NCI-H2107 (cell line): ENCODE measurements around the gene BAIAP3.
A peak's percentile ranks its signal among the peaks of the same experiment; 100 is the strongest.

Experiments used
- DNase-seq: peaks from one replicate; lab custom pipeline; 2025; lab: John Stamatoyannopoulos, UW

BAIAP3 gene

DNA sequence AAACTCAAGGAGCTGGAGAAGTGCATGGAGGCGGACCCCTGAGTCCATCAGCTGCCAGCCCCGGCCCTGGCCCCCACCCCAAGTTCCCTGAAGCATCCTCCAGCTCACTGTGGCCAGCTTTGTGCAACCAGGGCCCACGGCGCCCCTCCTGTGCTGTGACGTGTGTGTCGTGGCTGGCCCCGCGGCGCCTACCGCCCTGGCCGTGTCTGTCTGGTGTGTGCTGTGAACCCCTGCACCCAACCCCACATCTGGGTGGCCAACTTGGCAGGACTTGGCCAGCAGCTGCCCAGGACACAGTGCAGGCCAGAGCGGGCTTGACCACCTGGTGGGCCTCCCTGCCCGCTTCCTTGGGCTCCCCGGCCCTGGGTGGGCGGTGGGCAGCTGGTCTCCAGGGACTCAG lies 15.0 kb downstream of the BAIAP3 start:
- no peak for DNase-seq

DNA sequence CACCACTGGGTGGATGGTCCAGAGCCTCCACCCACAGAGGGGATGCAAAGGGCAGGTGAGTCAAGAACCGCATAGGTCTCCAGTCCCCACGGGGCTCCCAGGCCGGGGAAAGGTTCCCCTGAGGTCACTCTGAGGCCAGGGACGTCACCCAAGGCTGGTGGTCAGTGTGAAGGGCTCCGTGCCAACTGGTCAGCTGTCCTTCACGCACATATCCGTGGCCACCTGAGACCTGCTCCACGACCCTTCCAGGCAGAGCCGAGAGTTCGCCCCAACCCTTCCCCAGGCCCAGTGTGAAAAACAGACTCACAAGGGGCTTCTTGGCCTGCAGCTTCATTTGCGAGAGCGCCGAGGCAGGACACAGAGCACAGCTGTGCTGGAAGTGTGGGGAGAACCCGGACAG lies 15.5 kb downstream of the BAIAP3 start:
- no peak for DNase-seq

DNA sequence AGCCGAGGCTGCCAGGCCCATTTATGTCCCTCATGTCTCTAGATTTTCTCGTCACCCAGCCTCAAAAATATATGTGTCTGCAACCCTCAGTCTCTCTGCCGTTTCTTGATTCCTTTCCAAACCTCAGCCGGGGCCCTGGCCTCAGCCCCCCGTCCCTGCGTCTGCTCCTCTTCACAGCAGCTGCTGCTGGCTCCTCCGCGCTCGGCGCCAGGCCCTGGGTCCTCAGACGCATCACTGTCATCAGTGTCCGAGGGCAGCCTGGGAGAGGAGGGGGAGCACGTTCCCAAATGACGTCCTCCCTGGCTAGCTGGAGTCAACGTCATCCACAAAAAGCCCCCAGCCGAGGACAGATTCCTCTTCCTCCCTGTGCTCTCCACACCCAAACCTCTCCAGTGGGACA lies 15.9 kb downstream of the BAIAP3 start:
- no peak for DNase-seq

DNA sequence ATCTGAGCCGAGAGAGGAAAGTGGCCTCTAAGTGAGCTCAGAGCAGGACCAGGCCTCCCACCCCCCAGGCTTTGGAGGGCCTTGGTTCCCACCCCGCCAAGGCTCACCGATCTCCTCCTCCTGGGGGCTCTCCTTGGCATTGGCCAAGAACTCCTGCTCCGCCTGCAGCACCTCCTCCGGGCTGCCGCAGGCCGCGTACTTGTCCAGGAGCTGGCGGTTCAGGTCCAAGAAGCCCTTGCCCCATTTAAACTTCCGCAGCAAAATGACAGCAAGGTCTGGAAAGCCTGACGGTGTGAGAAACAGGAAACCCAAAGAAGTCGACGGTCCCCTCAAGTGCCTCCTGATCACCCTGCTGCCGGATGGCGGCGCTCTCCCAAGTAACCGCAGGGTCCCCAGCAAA lies 16.5 kb downstream of the BAIAP3 start:
- no peak for DNase-seq

DNA sequence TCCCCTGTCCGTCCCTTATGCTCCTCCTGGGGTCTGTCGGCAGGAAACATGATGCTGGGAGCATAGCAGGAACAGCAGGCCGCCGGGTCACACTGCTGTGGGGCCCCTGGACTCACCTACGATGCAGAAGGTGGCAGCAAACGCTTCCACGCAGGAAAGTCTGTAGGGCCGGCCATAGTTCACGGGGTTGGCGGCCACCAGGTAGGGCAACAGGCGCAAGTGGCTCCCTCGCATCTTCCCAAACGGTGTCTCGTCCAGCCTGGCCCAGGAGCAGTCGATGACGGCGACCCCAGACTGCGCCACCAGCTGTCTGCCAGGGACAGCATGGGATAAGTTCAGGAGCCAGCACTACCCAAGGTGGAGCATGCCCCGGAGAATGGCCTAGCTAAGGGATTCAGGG lies 17.2 kb downstream of the BAIAP3 start:
- DNase-seq = no peak

DNA sequence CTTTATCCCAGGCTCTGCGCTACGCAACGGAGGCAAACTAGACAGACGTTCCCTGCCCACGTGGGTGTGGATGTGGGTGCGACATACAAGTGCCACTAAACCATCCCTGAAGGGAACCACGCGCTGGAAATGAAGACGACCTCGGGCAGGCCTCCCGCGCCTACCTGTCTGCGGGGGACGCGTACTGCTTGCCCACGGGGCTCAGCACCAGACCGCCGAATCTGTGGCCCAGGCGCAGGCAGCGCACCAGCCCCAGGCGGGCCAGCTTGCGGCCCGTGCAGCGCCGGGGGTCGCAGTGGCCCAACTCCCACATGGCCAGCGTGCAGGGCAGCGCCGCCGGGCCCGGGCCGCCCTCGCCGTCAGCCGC lies 17.8 kb downstream of the BAIAP3 start:
- no peak for DNase-seq

DNA sequence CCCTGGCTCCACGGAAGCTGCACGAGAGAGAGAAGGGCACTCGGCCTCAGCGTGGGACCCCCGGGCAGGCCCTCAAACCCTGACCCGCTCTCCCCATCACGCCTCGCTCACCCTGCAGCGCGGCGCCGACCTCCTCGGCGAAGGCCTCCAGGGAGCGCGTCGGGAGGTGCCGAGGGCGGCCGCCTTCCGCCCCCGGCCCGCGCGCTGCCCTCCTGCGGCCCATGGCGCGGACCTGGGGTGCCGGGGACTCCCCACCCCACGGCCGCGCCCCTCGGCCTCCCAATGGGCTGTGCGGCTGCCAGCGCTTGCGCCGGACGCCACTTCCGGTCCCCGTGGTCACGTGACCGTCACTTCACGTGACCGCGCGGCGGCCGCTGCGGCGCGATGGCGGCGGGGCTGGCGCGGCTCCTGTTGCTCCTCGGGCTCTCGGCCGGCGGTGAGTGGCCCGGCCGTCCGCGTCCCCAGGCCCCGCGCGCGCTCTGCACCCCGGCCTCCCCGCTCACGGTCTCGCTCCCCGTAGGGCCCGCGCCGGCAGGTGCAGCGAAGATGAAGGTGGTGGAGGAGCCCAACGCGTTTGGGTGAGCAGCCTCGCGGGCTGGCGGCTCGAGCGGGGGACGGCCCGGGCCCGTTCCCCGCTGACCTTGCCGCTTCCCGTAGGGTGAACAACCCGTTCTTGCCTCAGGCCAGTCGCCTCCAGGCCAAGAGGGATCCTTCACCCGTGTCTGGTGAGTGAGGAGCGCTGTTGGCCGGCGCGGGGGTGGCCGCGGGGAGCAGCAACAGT lies 18.3 kb downstream of the BAIAP3 start, which contains the start of the genes GNPTG and TSR3:
Gene GNPTG, plus strand, starts transcription at position 350 of the 781 bp plus-strand sequence. Its CDS starts 35 bp downstream, at position 385.
Gene TSR3, minus strand, starts transcription at position 297 of the 781 bp plus-strand sequence. Its CDS starts 74 bp downstream, at position 223.
- peak; percentile 71 for DNase-seq

DNA sequence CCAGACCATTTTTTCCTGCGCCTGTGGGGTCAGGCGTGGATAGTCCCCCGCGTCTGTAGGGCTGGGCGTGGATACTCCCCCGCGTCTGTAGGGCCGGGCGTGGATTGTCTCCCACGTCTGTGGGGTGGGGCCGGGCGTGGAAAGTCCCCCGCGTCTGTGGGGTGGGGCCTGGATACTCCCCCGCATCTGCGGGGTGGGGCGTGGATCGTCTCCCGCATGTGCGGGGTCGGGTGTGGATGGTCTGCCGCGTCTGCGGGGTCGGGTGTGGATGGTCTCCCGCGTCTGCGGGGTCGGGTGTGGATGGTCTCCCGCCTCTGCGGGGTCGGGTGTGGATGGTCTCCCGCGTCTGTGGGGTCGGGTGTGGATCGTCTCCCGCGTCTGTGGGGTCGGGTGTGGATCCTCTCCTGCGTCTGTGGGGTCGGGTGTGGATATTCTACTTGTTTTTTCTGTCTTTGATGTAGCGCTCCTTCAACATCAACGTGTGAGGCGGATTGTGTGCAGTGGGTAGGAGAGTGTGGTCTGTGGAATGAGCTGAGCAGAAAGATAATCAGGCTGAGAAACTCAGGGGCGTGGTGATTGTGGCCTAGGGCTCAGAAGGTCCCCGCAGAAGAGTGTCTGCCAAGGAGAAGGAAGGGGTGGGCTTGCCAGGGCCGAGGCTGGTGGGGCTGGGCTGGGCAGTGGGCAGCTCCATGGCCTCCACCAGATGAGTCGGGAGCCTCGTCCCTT lies 21.5 kb downstream of the BAIAP3 start:
- no peak for DNase-seq

DNA sequence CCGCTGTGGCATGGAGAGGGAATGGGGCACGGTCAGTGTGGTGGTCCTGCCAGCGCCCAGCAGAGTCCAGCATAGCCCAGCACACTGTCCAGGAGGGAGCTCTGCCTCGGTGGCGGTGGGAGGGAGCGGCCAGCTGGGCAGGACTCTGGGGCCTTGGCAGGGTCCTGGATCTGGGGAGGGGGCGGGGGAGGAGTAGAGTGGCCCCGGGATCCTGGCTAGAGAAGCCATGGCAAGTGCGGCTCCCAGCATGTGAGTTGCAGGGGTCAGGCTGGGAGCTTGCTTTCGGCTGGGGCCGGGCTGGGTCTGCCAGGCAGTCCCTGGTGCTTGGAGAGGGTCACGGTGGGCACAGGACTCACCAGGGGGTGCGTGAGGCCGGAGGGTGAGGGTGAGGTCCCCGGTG lies 22.1 kb downstream of the BAIAP3 start:
- DNase-seq = no peak

DNA sequence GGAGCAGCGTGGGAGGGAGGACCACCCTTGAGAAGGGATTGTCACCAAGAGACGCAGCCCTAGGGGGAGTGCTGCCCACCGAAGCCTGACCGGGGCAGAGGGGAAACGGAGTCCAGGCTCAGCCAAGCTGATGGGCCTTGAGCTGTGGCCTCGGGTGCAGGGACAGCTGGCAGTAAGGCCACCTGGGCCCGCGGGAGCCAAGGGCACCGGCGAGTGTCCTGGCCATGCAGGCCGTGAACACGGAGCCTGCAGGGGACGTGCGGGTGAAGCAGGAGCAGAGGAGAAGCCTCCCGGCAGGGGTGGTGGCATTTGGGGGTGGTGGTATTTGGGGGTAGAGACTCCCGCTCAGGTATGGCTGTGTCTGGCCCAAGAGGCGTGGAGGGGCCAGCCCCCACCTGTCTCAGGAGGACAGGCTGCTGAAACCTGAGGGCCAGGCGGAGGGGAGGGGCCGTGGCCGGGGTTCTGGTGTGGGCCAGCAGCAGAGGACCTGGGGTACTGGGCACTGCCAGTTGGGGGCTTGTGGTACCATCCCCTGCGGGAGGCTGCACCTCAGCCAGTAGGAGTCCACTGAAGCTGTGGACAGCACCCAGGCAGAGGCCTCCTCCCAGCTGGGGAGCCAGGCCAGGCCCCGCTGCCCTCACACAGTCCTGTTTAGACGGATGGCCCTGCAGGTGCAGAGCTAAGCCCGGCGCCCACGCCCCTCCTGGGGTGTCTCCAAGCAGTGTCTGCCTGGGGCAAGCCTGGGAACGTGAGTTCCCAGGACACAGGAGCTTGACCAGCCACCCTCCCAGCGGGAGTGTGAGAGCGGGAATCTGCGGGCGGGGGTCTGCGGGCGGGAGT lies 22.8 kb downstream of the BAIAP3 start:
- DNase-seq = no peak

DNA sequence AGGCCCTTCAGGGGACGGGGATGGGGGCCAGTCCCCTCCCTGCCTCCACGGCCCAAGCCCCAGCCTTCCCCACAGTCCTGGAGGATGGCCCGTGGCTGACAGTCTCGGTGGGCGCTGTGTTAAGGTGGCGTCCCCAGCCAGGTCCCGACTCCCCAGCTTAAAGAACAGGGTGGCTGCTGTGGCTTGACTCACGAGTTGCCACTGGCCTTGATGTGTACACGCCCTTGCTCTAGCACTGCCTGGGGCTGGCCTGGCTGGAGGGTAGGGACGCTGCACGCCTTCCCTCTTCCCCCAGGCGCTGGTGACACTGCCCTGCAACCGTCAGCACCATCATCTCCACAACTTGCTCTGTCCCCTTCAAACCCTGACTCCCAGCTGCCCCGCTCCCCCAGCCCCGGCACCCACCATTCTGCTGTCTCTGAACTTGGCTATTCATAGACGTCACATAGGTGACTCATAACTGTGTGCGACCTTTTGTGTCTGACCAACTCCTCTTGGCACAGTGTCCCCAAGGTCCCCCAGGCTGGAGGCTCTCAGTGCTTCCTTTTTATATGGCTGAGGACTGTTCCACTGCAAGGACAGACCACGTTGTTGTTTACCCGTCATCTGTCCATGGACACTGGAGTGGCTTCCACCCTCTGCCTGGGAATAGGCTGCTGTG lies 24.6 kb downstream of the BAIAP3 start:
- no peak for DNase-seq

DNA sequence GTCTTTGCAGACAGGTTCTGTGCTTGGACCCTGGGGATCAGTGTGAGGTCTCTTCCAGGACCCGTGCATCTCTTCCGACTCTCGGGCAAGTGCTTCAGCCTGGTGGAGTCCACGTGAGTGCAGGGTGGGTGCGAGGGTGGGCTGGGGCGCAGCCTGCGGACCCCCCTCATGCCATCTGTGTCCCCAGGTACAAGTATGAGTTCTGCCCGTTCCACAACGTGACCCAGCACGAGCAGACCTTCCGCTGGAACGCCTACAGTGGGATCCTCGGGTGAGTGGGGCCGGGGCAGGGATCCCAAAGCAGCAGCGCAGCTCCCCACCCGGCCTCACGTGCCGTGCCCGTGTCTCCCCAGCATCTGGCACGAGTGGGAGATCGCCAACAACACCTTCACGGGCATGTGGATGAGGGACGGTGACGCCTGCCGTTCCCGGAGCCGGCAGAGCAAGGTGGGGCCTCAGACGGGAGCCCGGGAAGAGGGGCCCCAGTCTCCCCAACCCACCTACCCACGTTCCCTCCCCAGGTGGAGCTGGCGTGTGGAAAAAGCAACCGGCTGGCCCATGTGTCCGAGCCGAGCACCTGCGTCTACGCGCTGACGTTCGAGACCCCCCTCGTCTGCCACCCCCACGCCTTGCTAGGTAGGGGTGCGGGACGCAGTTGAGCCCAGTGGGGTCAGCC lies 28.4 kb downstream of the BAIAP3 start:
- DNase-seq = no peak

DNA sequence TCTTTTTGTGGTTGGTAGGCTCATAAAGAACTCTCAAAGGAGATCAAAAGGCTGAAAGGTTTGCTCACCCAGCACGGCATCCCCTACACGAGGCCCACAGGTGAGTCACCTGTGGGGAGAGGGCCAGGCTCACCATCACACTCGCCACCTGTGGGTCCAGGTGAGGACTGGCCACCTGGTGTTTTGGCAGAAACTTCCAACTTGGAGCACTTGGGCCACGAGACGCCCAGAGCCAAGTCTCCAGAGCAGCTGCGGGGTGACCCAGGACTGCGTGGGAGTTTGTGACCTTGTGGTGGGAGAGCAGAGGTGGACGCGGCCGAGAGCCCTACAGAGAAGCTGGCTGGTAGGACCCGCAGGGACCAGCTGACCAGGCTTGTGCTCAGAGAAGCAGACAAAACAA lies 29.4 kb downstream of the BAIAP3 start:
- no peak for DNase-seq

DNA sequence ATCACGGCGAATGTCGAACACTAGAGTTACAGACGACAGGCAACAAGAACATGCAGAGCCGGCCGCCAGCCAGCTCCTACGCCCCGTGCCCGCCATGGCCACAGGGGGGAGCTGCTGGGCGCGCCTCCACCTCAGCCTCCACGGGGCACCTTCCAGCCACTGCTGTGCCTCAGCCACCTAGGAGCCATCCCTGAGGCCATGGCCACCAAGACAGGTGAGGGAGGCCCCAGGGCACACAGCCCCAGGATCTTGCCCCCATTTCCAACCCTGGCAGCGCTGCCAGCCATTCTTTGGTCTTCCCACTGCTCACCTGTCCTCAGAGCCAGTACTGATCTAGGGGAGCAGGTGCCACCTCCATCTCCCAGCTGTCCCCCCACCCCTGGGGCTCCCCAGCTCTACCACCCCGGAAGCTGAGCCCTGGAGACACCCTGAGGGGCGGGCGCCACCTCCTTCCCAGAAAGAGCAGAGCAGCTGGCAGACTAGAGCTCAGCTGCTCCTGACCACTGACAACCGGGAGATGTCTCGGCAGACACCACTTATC lies 30.1 kb downstream of the BAIAP3 start:
- DNase-seq = peak; percentile 61

DNA sequence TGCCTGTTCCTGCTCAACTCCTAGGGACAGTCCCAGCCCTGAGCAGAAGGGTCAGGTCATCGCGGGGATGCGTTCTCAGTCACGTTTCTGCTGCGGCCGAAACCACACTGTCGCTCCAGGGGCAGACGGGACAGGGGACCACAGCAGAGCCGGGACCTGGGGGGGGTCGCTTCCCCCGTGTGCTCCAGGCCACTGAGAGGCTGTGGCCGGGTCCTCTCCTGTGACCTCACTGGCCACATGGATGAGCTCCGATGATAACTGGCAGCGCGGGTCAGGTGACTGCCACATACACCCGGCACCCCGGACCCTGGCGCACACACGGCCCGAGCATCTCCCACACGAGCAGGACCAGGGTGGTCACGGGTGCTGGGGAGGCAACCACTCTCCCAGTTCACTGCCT lies 31.1 kb downstream of the BAIAP3 start:
- DNase-seq = no peak

DNA sequence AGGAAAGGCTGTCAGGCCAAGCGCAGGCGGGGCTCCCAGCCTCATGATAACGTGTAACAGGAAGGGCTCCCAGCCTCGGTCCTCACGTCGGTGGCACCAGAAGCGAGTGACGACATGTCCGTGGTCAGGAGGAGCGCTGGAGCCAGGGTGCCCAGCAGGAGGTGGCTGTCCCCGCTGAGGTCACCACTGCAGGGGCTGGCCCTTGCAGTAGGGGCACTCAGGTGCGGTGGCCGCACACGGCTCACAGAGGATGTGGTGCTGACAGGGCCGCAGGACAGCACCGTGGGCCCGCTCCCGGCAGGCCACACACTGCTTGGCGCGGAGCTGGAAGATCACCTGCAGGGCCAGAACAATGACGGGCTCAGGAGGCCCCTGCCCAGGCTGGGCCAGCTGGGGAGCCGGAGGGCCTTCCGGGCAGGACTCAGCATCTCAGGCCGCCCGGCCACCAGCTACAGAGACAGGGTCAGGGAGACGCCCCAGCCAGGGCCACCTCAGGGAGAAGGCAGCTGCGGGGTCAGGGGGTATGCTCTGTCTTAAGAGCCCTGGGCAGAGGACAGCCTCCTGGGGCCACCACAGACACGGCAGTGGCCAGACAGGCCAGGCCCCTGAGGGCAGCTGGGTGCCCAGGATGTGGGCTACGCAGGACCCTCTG lies 32.7 kb downstream of the BAIAP3 start:
- DNase-seq = no peak

DNA sequence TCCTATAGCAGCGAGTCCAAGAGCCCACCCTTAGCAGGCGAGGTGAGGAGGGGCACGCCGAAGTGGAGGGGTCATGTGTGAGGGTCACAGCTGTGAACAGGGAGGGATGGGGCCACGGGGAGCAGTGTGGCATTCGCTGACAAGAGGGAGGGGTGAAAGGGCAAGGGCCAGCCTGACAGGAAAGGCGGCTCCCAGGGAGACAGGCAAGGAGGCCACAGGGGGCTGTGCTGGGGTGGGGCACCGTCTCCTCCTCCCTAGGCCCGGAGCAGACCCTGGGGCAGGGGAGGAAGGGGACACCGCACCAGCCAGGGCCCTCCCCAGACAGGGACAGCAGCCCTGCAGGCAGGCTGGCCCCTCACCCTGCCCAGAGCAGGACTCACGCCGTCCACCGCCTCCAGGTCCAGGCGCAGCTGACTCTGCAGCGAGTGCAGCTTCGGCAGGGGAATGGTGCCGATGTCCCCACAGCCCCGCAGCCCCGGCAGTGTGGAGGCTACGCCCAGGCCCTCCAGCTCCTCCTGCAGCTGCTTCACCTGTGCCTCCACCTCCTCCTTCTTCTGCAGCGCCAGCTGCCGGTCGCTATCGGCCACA lies 33.4 kb downstream of the BAIAP3 start:
- no peak for DNase-seq

DNA sequence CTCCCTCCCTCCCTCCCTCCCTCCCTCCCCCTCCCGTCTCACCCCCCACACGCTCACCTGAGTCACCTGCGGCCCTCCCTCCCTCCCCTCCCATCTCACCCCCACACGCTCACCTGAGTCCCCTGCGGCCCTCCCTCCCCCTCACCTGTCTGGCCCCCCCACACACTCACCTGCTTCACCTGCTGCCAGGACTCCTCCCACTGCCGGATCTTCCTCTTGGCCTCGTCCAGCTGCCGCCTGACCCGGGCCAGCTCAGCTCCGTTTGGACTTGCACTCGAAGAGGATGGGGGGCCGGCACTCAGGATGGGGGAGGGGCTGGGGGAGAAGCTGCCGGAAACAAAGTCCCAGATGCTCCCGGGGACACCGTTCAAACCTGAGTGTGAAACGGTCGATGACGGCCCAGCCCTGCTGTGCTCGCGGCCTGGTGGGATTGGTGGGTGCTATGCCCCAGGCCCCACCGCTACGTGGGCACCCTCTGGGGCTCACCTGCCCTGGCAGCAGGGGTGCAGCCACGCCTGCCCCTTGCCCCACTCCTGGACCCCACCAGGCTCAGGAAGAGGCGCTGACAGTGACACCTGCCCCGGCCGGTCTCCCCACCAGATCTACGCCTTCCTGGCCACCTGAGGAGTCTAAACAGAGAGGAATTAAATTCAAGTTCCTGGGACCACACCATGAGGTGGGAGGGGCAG lies 34.2 kb downstream of the BAIAP3 start:
- DNase-seq = no peak
